Measurements from ENCODE around the gene PTPRG.
A peak's percentile ranks its signal among the peaks of the same experiment; 100 is the strongest.
"Not testable (repeated sequence)": the region's sequence is repeated elsewhere in the genome, so short reads cannot be mapped to it uniquely, and the experiment has no call there.

Gene PTPRG

DNA sequence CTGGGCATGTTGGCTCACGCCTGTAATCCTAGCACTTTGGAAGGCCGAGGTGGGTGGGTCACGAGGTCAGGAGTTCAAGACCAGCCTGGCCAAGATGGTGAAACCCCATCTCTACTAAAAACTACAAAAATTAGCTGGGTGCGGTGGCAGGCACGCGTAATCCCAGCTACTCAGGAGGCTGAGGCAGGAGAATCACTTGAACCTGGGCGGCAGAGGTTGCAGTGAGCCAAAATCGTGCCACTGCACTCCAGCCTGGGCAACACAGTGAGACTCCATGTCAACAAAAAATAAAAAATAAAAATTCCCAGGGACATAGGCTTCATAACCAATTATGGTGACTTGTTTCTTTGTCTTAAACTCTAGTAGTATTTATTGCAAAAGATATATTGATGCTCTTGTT lies 155.3 kb downstream of the PTPRG start:
- DNase-seq, result not testable (repeated sequence)

DNA sequence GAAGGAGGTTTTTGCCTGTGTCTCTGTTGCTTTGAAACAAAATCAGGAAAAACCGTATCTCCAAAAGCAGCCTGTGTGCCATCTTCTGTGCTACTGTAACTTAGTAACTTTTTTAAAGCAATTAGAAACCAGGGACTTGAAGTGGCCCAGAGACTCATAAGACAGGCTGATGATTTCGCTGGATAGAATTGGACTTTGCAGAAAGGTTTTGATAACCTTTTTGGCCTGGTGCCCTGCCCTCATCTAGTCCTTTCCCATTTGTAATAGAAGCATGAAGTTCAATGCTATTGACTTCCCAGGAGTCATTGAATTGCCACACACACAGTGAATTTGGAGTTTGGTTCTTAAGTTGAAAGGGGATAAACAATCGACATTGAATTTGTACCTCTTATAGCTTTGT lies 157.2 kb downstream of the PTPRG start:
- no peak for DNase-seq

- peak in 4 of 51 donors; percentile 1 to 18 (median 6) for DNase-seq
These were observed 158.1 kb downstream of the PTPRG start for GRCh38 chr3:61719278-61719977.

GRCh38 chr3:61723038-61723437 lies 161.7 kb downstream of the PTPRG start:
- DNase-seq, result no peak

GRCh38 chr3:61724183-61724582 lies 162.8 kb downstream of the PTPRG start:
- no peak for DNase-seq

DNA sequence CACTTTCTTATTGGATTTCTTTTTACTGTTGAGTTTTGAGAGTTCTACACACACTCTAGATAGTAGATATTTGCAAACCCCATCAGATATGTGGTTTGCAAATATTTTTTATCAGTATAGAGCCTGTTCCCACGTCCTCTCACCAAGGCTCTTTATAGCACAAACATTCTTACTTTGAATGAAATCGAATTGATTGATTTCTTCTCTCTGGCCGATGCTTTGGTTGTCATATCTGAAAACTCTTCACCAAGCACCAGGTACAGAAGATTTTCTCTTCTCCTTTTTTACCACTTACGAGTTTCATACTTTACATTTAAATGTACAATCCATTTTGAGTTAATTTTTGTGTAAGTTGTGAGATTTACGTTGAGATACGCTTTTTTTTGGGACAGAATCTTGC lies 163.4 kb downstream of the PTPRG start:
- DNase-seq, result no peak

GRCh38 chr3:61725851-61726333 lies 164.5 kb downstream of the PTPRG start:
- DNase-seq, result no peak

DNA sequence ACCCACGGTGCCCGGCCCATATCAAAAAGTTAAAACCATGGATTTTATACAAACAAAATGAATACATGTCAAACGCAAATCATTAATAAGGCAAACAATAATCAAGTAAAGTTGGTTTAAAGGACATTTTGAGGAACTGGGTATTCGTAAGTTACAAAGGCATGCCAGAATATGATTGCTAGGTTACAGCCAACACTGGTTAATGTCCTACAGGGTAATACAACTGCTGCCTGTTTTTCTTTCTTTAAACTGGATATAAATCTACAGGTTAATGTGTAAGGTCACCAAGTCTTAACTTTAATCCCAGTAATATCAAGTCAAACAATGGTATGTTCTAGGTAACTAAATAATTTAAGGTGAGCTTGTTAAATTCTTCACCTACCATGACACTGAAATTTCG lies 166.1 kb downstream of the PTPRG start:
- DNase-seq, result no peak

- DNase-seq, result no peak
These were observed 167.8 kb downstream of the PTPRG start for GRCh38 chr3:61729038-61729634.

- no peak for DNase-seq
These were observed 168.7 kb downstream of the PTPRG start for GRCh38 chr3:61730056-61730455.

GRCh38 chr3:61730577-61731231 lies 169.3 kb downstream of the PTPRG start:
- no peak for DNase-seq

GRCh38 chr3:61733000-61733399 lies 171.6 kb downstream of the PTPRG start:
- no peak for DNase-seq

GRCh38 chr3:61733876-61734275 lies 172.5 kb downstream of the PTPRG start:
- DNase-seq, result no peak

DNA sequence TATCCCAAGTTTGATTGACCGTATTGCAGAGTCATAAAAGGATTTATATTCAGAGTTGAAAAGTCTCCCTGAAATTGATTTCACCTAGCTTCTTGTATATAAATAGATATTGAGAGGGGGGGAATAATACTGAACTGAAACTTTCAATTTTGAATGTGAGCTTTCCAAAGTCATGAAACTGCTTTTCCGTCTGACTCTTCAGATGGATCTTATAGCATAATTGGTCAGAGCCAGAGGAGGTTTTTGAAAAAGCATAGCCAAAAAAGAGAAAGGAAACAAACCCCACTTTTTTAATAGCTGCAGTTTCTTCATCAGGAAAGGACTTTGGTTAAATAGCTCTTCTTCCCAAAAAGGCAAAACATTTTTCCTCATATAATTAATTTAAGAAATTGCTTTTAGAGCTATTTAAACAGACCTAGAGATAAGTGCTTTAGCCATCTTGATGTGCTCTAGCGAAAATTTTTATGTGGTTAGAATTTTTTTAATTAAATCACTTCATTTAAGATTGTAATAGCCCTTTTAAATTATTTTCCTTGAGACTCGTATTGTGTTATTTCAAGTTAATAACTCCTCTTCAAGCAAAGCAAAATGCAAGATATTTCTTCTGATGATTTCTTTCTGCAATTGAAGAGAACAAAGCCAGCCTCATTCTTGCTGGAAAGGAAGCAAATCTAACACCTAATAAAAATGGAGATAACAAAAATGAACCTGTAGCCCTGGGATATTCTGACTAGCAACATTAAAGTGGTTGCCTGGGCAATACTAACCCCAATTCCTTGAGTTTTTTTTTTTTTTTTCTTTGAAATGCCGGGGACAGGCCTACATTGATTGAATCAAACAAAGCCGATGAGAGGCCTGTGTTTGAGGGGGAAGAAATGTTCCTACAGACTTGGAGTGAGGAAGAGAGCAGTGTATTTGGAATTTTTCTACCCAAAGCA lies 173.6 kb downstream of the PTPRG start:
- DNase-seq, result peak in 1 of 51 donors; percentile 9

GRCh38 chr3:61736506-61736905 lies 175.1 kb downstream of the PTPRG start:
- no peak for DNase-seq

- no peak for DNase-seq
These were observed 178.3 kb downstream of the PTPRG start for GRCh38 chr3:61739640-61740039.

DNA sequence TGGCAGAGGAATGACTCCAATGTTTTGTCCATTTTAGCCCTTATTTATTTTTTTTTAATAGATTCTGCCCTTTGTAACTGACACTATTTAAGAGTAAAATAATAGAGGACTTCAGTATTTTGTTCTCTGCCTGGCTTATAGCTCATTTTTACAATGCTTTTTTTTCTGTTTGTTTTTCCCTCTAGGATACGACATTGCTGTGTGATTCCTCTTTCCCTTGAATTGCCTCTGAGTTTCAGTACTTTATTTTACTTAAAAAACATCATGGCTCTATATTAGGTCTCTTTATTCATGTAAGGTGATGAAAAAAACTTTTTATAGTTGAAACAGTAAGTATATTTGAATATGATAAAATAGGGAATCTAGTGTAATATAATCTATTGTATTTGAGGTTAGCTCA lies 179.1 kb downstream of the PTPRG start:
- no peak for DNase-seq

DNA sequence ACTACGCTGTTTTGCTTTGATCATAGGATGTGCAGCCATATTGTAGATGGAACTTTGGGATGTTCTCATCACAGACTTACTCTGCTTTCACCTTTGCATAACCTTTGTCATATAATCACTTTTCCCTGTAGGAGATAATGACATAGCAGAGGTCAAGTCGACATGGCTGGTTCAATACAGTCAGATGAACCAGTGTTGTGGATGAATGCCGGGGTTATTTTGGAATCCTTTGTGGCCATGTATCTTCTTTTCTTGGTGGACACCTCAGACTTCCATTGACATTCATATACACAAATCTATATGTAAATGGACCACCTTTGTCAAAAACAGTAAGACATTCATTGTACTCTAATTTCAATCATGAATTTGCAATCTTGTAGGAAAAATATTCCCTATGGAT lies 180.2 kb downstream of the PTPRG start:
- DNase-seq, result no peak

DNA sequence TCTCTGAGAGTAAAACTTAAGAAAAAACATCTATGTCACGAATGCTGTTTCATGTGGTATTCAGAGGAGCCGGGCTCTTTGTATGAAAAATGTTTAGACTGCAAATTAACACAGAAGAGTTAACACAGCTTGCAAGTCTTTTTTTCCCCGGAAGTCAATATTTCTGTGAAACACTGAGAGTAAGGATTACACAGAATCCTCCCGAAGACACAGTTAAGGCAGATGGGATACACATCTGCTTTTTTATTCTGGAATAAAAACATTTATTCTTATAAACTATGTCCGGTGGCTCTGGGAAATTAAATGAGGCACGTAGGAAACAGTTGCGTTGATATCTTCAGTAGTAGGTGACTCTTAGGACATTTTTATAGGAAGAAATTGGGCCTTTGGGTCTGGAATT lies 180.6 kb downstream of the PTPRG start:
- DNase-seq, result no peak

GRCh38 chr3:61743067-61743466 lies 181.7 kb downstream of the PTPRG start:
- DNase-seq, result no peak

DNA sequence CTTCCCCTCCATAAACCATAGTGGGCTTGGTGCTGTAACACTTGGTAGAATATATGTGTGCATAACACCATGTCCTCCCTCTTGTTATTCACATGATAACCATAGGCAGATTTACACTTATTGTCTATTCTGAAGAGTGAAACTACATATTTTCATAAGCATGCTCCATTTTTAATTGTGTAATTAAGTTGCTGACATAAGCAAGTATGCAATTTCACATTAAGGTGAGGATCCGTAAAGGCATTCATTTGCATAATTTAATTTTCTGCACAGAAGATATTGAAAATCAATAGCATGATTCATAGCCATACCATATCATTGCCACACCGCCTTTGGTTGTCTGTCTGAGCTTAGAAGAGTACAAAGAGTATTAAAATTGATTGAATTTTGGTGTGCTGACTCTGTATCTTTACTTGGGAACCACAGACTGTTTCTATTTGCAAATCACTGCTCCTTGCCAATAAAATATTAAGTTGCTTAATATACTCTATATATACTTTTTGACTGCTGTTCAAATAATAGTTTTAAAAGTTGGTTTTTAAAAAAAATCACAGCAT lies 182.4 kb downstream of the PTPRG start:
- no peak for DNase-seq

Measured in hypothalamus (tissue), 51 donors.